Sigmoid colon (tissue), 7 donors: ENCODE results near the gene TGFB3. TPM values are rescaled to one million over a fixed set of nuclear protein-coding genes. Genes with fewer than 3 reads are reported as not detected.

ENCODE experiments used
- DNase-seq: peaks from one replicate; pipeline ENCODE4 v3.0.0-alpha.2; 2019
- H3K27ac ChIP-seq, 4 donors: fragments of 200-600 bp; sonication (generic); one replicate each; pipeline ENCODE4 v1.5.1; 2016 to 2019; ENCODE audit warnings: mild to moderate bottlenecking in 1 of 4
- H3K27me3 ChIP-seq, 3 donors: fragments of 200-600 bp; sonication (generic); one replicate each; pipeline ENCODE4 v1.5.1; 2019; ENCODE audit warnings: mild to moderate bottlenecking in 1 of 3
- H3K36me3 ChIP-seq, 4 donors: fragments of 200-600 bp; sonication (generic); one replicate each; pipeline ENCODE4 v1.5.1; 2016 to 2019
- H3K4me1 ChIP-seq, 4 donors: fragments of 200-600 bp; sonication (generic); one replicate each; pipeline ENCODE4 v1.5.1; 2017 to 2019
- H3K4me3 ChIP-seq, 4 donors: fragments of 200-600 bp; sonication (generic); one replicate each; pipeline ENCODE4 v1.5.1; 2017 to 2019; ENCODE audit warnings: mild to moderate bottlenecking in 2 of 4, moderate library complexity in 1 of 4
- H3K9me3 ChIP-seq, 4 donors: fragments of 200-600 bp in 3 of 4; sonication (generic) in 3 of 4; one replicate each; pipeline versions ENCODE4 v1.5.1 to v1.6.1; 2013 to 2019
- EP300 ChIP-seq, 4 donors: sonication (generic); formaldehyde crosslinking; IDR thresholded peaks; one replicate each; pipeline ENCODE4 v1.6.1; 2017; ENCODE audit warnings: antibody characterized with exemption in 4 of 4
- POLR2A ChIP-seq, 2 donors: fragments of 450-650 bp; IDR thresholded peaks; one replicate each; pipeline ENCODE4 v1.6.1; 2016; ENCODE audit warnings: antibody characterized with exemption in 2 of 2, mild to moderate bottlenecking in 2 of 2, moderate library complexity in 2 of 2
- POLR2AphosphoS5 ChIP-seq, 4 donors: sonication (generic); formaldehyde crosslinking; IDR thresholded peaks; one replicate each; pipeline ENCODE4 v1.6.1; 2017; ENCODE audit warnings: antibody characterized with exemption in 4 of 4
- WGBS, 2 donors: extraction: QIAGEN DNeasy Blood & Tissue Kit; methylation state at CpG; one replicate each; pipeline ENCODE4 v1.1.7; 2013; 5-methylcytosine and 5-hydroxymethylcytosine counted together
- intact Hi-C: fragments of 100-400 bp; cut with DNase I; formaldehyde crosslinking; loops from one replicate; pipeline ENCODE4 v1.15.1; 2023
- polyA plus RNA-seq, 3 donors: library from polyadenylated mRNA; stranded (reverse); fragments of 200-250 nt; gene quantifications; one replicate each; pipeline ENCODE4 v1.2.3, GENCODE V29; 2013
- total RNA-seq, 4 donors: library from RNA; depleted of rRNA; stranded (reverse); fragments of >200 nt; gene quantifications; one replicate each; pipeline ENCODE4 v1.1.0, GENCODE V29; 2016
- TF ChIP-seq, protein P1 (sequence below), 4 experiments: fragments of 450-650 bp in 3 of 4; fragments of 200-600 bp in 1 of 4; IDR thresholded peaks; one replicate each; pipeline ENCODE4 v1.5.1; 2016 to 2019; ENCODE audit warnings: antibody characterized with exemption in 4 of 4, mild to moderate bottlenecking in 3 of 4, moderate library complexity in 2 of 4
- donor health status: healthy with polysubstance abuse.
- donor health status: Bipolar disorder and iron deficiency.
- donor health status: healthy.

The TGFB3 gene
- total and polyA plus RNA-seq, 7 donors: 2.3 to 44.0 (median 7.8) TPM

DNA sequence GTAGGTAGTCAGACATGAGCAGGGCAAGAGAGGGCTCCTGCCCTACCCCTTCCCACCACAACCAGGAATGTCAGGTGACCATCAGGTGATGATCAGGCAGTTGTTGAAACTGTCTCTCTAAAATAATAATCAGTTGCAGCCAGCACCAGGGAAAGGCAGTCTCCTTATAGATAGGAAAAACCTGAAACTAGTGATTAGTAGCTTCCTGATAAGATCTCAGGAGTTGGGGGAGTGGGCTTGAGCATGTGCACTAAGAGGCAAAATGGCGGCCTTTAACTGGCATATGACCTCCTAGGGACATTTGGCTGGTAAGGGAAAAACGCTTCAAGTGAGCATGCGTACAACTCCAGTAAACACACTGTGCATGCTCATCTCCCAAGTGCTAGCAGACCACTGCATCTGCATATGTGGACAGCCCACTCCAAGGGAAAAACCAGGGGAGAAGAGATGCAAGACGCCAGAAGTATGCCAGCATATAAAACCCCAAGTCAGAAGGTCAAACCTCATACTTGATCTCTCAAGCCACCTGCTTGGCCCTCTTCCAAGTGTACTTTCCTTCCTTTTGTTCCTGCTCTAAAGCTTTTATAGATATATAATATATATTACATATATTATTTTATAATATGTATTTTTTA lies 37.1 kb downstream of the TGFB3 start:
- Histone ChIP-seq H3K4me3 (no peak overlapping the region), H3K4me1 (no peaks in the 10 kb centered on the region), H3K36me3 (no peaks in the 10 kb centered on the region), H3K27me3 (no peaks in the 10 kb centered on the region), H3K9me3 (no peaks in the 10 kb centered on the region), H3K27ac (no peak overlapping the region)
- 73 to 88% methylated on average over 4 of the region's 4 CpGs for WGBS, 2 donors
- DNase-seq: no peak
- TF ChIP-seq POLR2A (IDR thresholded peaks at IDR 0.05) (no peak), POLR2AphosphoS5 (IDR thresholded peaks at IDR 0.05) (no peak), EP300 (IDR thresholded peaks at IDR 0.05) (no peak)
- TF ChIP-seq, protein P1, sequence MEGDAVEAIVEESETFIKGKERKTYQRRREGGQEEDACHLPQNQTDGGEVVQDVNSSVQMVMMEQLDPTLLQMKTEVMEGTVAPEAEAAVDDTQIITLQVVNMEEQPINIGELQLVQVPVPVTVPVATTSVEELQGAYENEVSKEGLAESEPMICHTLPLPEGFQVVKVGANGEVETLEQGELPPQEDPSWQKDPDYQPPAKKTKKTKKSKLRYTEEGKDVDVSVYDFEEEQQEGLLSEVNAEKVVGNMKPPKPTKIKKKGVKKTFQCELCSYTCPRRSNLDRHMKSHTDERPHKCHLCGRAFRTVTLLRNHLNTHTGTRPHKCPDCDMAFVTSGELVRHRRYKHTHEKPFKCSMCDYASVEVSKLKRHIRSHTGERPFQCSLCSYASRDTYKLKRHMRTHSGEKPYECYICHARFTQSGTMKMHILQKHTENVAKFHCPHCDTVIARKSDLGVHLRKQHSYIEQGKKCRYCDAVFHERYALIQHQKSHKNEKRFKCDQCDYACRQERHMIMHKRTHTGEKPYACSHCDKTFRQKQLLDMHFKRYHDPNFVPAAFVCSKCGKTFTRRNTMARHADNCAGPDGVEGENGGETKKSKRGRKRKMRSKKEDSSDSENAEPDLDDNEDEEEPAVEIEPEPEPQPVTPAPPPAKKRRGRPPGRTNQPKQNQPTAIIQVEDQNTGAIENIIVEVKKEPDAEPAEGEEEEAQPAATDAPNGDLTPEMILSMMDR (IDR thresholded peaks at IDR 0.05): no peak
- intact Hi-C loops: no loop called here

DNA sequence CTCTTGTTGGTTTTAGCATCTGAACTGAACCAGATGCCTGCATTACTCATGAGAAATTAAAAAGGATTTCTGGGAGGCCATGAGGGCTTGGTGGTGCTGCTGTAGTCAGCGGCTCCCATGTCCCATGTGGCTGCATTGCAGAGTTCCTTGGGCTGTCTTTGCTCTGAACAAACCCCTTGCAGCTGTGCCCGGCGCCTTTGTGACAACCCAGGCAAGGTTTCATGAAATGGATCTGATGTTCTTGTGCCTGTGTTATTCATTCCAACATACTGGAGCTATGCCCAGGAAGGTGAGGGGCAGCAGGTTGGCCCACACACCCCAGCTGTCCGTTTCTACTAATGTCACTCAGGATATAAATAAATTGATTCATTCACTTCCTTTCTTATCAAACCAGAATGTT lies 40.8 kb downstream of the TGFB3 start:
- 86 to 90% methylated on average over 4 of the region's 4 CpGs for WGBS, 2 donors

DNA sequence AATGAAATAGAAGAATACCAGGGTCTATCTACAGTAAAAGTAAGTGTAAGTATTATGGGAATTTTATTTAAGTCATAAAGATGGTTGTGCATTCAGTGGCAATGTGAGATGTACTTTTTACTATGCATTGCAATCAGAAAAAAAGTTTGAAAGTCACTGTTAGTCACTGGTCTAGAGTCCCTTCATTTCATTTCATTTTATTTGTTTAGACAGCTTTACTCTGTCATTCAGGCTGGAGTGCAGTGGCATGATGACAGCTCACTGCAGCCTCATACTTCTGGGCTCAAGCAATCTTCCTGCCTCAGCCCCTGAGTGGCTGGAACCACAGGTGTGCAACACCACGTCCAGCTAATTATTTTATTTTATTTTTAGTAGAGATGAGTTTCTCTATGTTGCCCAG lies 42.6 kb downstream of the TGFB3 start:
- Histone ChIP-seq H3K27ac (no peak overlapping the region), H3K9me3 (no peaks in the 10 kb centered on the region), H3K4me1 (no peaks in the 10 kb centered on the region), H3K27me3 (no peaks in the 10 kb centered on the region), H3K36me3 (no peaks in the 10 kb centered on the region), H3K4me3 (no peak overlapping the region)
- intact Hi-C loops: no loop called here
- TF ChIP-seq, protein P1 (IDR thresholded peaks at IDR 0.05): no peak
- 73 to 75% methylated on average over 1 of the region's 1 CpG for WGBS, 2 donors
- no peak for DNase-seq

More for the DNA sequence above, 40.8 kb downstream of the TGFB3 start:
- Histone ChIP-seq H3K4me1 (no peaks in the 10 kb centered on the region), H3K27me3 (no peaks in the 10 kb centered on the region), H3K27ac (no peak overlapping the region), H3K36me3 (no peaks in the 10 kb centered on the region), H3K4me3 (no peak overlapping the region), H3K9me3 (no peaks in the 10 kb centered on the region)
- TF ChIP-seq EP300 (IDR thresholded peaks at IDR 0.05): no peak
- TF ChIP-seq POLR2A (IDR thresholded peaks at IDR 0.05): no peak
- intact Hi-C loops: no loop called here
- no peak for DNase-seq

DNA sequence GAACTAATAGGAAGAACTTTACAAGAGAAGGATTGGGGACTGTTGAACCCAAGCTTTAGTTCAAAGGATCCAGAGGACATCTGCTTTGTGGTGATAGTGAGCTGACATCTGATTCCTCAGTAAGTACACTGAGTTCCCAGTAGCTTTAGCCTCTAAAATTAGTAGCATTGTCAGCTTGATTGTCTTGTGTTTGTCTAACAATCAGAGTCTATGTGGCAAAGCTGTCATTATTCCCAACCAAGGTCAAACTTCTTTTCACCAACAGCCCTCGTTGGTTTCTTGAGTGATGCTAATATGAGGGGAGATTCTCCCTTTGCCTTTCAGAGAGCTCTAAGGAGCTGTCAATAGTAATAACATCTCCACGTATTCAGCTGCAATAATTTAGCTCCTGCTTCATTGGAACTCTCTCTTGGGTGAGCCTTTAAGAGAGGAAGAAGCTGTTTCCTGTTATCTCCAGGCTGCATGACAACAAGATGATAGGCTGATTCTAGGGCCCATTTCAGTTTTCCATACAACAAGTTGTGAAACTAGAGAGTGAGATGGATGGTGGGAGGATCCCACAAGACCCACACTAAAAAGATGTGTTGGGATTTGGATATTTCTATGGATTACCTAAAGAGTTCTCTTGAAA lies 46.7 kb downstream of the TGFB3 start:
- H3K4me1 ChIP-seq: no peaks in the 10 kb centered on the region
- 66 to 85% methylated on average over 2 of the region's 2 CpGs for WGBS, 2 donors
- H3K4me3 ChIP-seq: no peak overlapping the region
- H3K36me3 ChIP-seq: no peaks in the 10 kb centered on the region
- no peak for DNase-seq
- TF ChIP-seq POLR2A (IDR thresholded peaks at IDR 0.05) (no peak), POLR2AphosphoS5 (IDR thresholded peaks at IDR 0.05) (no peak), EP300 (IDR thresholded peaks at IDR 0.05) (no peak)
- TF ChIP-seq, protein P1 (IDR thresholded peaks at IDR 0.05): no peak
- no peaks in the 10 kb centered on the region for H3K27me3 ChIP-seq
- no peaks in the 10 kb centered on the region for H3K9me3 ChIP-seq
- intact Hi-C loops: no loop called here
- no peak overlapping the region for H3K27ac ChIP-seq

DNA sequence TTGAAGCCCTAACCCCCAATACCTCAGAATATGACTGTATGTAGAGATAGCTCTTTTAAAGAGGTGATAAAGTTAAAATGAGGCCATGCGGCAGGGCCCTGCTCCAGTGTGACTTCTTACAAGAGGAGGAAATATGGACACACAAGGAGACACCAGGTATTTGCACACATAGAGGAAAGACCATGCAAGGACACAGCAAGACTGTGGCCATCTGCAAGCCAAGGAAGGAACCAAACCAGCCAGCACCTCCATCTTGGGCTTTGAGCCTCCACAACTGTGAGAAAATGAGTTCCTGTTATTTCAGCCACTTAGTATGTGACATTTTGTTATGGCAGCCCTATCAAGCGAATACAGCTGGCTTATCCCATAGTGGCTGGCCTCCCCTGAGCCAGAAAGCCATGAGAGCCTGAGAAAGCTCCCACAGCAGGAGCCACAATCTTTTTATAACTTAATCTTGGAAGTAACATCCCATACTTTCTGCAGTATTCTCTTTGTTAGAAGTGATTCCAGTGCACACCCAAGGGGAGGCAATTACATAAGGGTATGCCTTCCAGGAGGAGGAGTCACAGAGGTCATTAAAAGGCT lies 48.0 kb downstream of the TGFB3 start:
- intact Hi-C loops: no loop called here
- Histone ChIP-seq H3K4me1 (peaks cover 0 to 5% (median 1%) of the 10 kb centered on the region in 4 donors), H3K27ac (no peak overlapping the region), H3K9me3 (no peaks in the 10 kb centered on the region), H3K36me3 (no peaks in the 10 kb centered on the region), H3K27me3 (no peaks in the 10 kb centered on the region), H3K4me3 (no peak overlapping the region)
- DNase-seq: no peak
- WGBS, 2 donors: 47 to 68% methylated on average over 2 of the region's 2 CpGs
- TF ChIP-seq POLR2A (IDR thresholded peaks at IDR 0.05) (no peak), POLR2AphosphoS5 (IDR thresholded peaks at IDR 0.05) (no peak), EP300 (IDR thresholded peaks at IDR 0.05) (no peak)
- TF ChIP-seq, protein P1 (IDR thresholded peaks at IDR 0.05): no peak
